WTC11 (cell line): ENCODE results near the gene GZMM. TPM values are rescaled to one million over a fixed set of nuclear protein-coding genes. Genes with fewer than 3 reads are reported as not detected.
A peak's percentile ranks its signal among the peaks of the same experiment; 100 is the strongest.

ENCODE experiments used
- ATAC-seq: fragments of 200-7000 bp; cut with Tn5 transposase; 2 replicates; pipeline ENCODE4 v1.10.0; 2021; ENCODE audit warnings: mild to moderate bottlenecking, moderate library complexity
- CTCF ChIA-PET: fragments of 300-600 bp; sonication (Branson Sonifier 250); formaldehyde crosslinking; loops from one replicate; lab custom pipeline; 2021; ENCODE audit warnings: antibody characterized with exemption; lab: Charles Lee
- POLR2A ChIA-PET: fragments of 350-600 bp; sonication (Branson Sonifier 250); formaldehyde crosslinking; loops from one replicate; lab custom pipeline; 2021; ENCODE audit warnings: antibody characterized with exemption; lab: Charles Lee
- DNase-seq: peaks from one replicate; pipeline ENCODE4 v3.0.0; 2021; ENCODE audit warnings: low spot score
- H3K27ac Mint-ChIP-seq: 2 replicates; pipeline ENCODE4 v1.8.0; 2021; ENCODE audit warnings: mixed read lengths
- H3K27me3 Mint-ChIP-seq: 2 replicates; pipeline ENCODE4 v1.8.0; 2021; ENCODE audit warnings: low read depth, mild to moderate bottlenecking, moderate library complexity, mixed read lengths
- H3K36me3 Mint-ChIP-seq: 2 replicates; pipeline ENCODE4 v1.8.0; 2021; ENCODE audit warnings: mixed read lengths
- H3K4me1 Mint-ChIP-seq: 2 replicates; pipeline ENCODE4 v1.8.0; 2022; ENCODE audit warnings: mixed read lengths
- H3K4me3 Mint-ChIP-seq: 2 replicates; pipeline ENCODE4 v1.8.0; 2021; ENCODE audit warnings: mild to moderate bottlenecking, moderate library complexity, mixed read lengths
- H3K9me3 Mint-ChIP-seq: 2 replicates; pipeline ENCODE4 v1.8.0; 2021; ENCODE audit warnings: mixed read lengths
- ATF3 ChIP-seq: sonication (generic); formaldehyde crosslinking; conservative IDR thresholded peaks from 2 replicates; pipeline ENCODE4 v1.8.1; 2022; ENCODE audit warnings: mild to moderate bottlenecking, missing genetic modification reagents
- CREM ChIP-seq: sonication (generic); formaldehyde crosslinking; IDR thresholded peaks from 2 replicates; pipeline ENCODE4 v1.8.1; 2022; ENCODE audit warnings: mild to moderate bottlenecking, missing genetic modification reagents, moderate library complexity
- E2F1 ChIP-seq: sonication (generic); formaldehyde crosslinking; IDR thresholded peaks from 2 replicates; pipeline ENCODE4 v1.8.0; 2022; ENCODE audit warnings: mild to moderate bottlenecking, missing genetic modification reagents
- E2F4 ChIP-seq: sonication (generic); formaldehyde crosslinking; IDR thresholded peaks from 2 replicates; pipeline ENCODE4 v1.8.1; 2022; ENCODE audit warnings: low read depth, mild to moderate bottlenecking, moderate library complexity, missing genetic modification reagents, borderline replicate concordance
- E2F5 ChIP-seq: sonication (generic); formaldehyde crosslinking; IDR thresholded peaks from 2 replicates; pipeline ENCODE4 v1.8.1; 2022; ENCODE audit warnings: mild to moderate bottlenecking, moderate library complexity, missing genetic modification reagents
- FOXK1 ChIP-seq: sonication (generic); formaldehyde crosslinking; IDR thresholded peaks from 2 replicates; pipeline ENCODE4 v1.8.0; 2022; ENCODE audit warnings: mild to moderate bottlenecking, moderate library complexity, missing genetic modification reagents
- IRF2 ChIP-seq: sonication (generic); formaldehyde crosslinking; IDR thresholded peaks from 2 replicates; pipeline ENCODE4 v1.8.0; 2022; ENCODE audit warnings: low read depth, missing genetic modification reagents, borderline replicate concordance
- MAX ChIP-seq: sonication (generic); formaldehyde crosslinking; IDR thresholded peaks from 2 replicates; pipeline ENCODE4 v1.8.0; 2022; ENCODE audit warnings: mild to moderate bottlenecking, missing genetic modification reagents
- NFATC4 ChIP-seq: fragments of 250-450 bp; sonication (Bioruptor Pico); IDR thresholded peaks from 2 replicates; pipeline ENCODE4 v1.9.0; 2021; ENCODE audit warnings: mild to moderate bottlenecking
- RELA ChIP-seq: sonication (generic); formaldehyde crosslinking; IDR thresholded peaks from 2 replicates; pipeline ENCODE4 v1.8.1; 2022; ENCODE audit warnings: missing genetic modification reagents, mild to moderate bottlenecking, borderline replicate concordance
- SMAD3 ChIP-seq: sonication (generic); formaldehyde crosslinking; IDR thresholded peaks from 2 replicates; pipeline ENCODE4 v1.8.0; 2022; ENCODE audit warnings: missing genetic modification reagents, mild to moderate bottlenecking, borderline replicate concordance
- SMAD4 ChIP-seq: sonication (generic); formaldehyde crosslinking; IDR thresholded peaks from 2 replicates; pipeline ENCODE4 v1.8.0; 2022; ENCODE audit warnings: mild to moderate bottlenecking, missing genetic modification reagents
- SOX15 ChIP-seq: fragments of 250-450 bp; sonication (Bioruptor Pico); IDR thresholded peaks from 2 replicates; pipeline ENCODE4 v1.9.0; 2021; ENCODE audit warnings: mild to moderate bottlenecking
- SP1 ChIP-seq: sonication (generic); formaldehyde crosslinking; conservative IDR thresholded peaks from 2 replicates; pipeline ENCODE4 v1.8.1; 2022; ENCODE audit warnings: missing genetic modification reagents
- ZNF121 ChIP-seq: sonication (generic); formaldehyde crosslinking; IDR thresholded peaks from 2 replicates; pipeline ENCODE4 v1.8.0; 2023; ENCODE audit warnings: missing genetic modification reagents
- ZNF317 ChIP-seq: sonication (generic); formaldehyde crosslinking; IDR thresholded peaks from 2 replicates; pipeline ENCODE4 v1.8.1; 2023; ENCODE audit warnings: low read depth, mild to moderate bottlenecking, moderate library complexity, missing genetic modification reagents, borderline replicate concordance
- total RNA-seq: library from RNA; stranded (reverse); gene quantifications from 3 replicates; pipeline ENCODE4 v1.2.3, GENCODE V29; 2021

The GZMM gene
- total RNA-seq, 1 experiment from 2014 or later = 0.68 TPM

GRCh38 chr19:570937-571565 lies 27.2 kb downstream of the GZMM start:
- ChIA-PET POLR2A (interaction anchor here (1.9 kb wide), 1 partner anchor 10 kb away, joined by 6 read pairs; no protein-coding TSS in a partner anchor), CTCF (no interaction called here)
- DNase-seq (peak; percentile 52), ATAC-seq (peak; percentile 8)
- H3K27me3 Mint-ChIP-seq = peaks cover 27% of the 10 kb centered on the region
- peaks cover 14% of the 10 kb centered on the region for H3K36me3 Mint-ChIP-seq
- H3K4me1 Mint-ChIP-seq = peaks cover 29% of the 10 kb centered on the region
- peak overlapping the region; percentile 98 for H3K27ac Mint-ChIP-seq
- TF ChIP-seq E2F5 (0 out of 2 replicates have a peak, but pooled peaks have one; percentile 21), MAX (CRISPR knock-in tag) (peak; percentile 36; the same call in 1 of the 2 replicates), SOX15 (CRISPR knock-in tag) (no peak), SP1 (CRISPR knock-in tag) (0 out of 2 replicates have a peak, but pooled peaks have one; percentile 9), E2F4 (CRISPR knock-in tag) (0 out of 2 replicates have a peak, but pooled peaks have one; percentile 69), IRF2 (CRISPR knock-in tag) (no peak), NFATC4 (CRISPR knock-in tag) (no peak), FOXK1 (no peak), SMAD3 (CRISPR knock-in tag) (0 out of 2 replicates have a peak, but pooled peaks have one; percentile 18), ZNF317 (CRISPR knock-in tag) (no peak), ZNF121 (0 out of 2 replicates have a peak, but pooled peaks have one; percentile 5)
- H3K9me3 Mint-ChIP-seq = no peaks in the 10 kb centered on the region
- H3K4me3 Mint-ChIP-seq = peak overlapping the region; percentile 94

- peak overlapping the region; percentile 94 for H3K4me3 Mint-ChIP-seq
- no peak for DNase-seq
- ChIA-PET CTCF (interaction anchor here (0.6 to 1.7 kb wide), 2 partner anchors 12 to 61 kb away, joined by 3 to 4 read pairs; no protein-coding TSS in a partner anchor), POLR2A (interaction anchor here (1.5 to 1.9 kb wide), 2 partner anchors 10 to 61 kb away, joined by 4 to 6 read pairs; no protein-coding TSS in a partner anchor)
- H3K4me1 Mint-ChIP-seq = peaks cover 29% of the 10 kb centered on the region
- no peak for TF ChIP-seq SMAD4
- TF ChIP-seq ATF3 (CRISPR knock-in tag) = no peak
- TF ChIP-seq E2F4 (CRISPR knock-in tag) = no peak
- TF ChIP-seq RELA (CRISPR knock-in tag) = no peak
- TF ChIP-seq SOX15 (CRISPR knock-in tag) = no peak
- no peak for TF ChIP-seq E2F1
- no peak for TF ChIP-seq CREM (CRISPR knock-in tag)
- no peak for TF ChIP-seq SP1 (CRISPR knock-in tag)
- ATAC-seq = no peak
- peaks cover 11% of the 10 kb centered on the region for H3K36me3 Mint-ChIP-seq
- H3K9me3 Mint-ChIP-seq = no peaks in the 10 kb centered on the region
- peaks cover 24% of the 10 kb centered on the region for H3K27me3 Mint-ChIP-seq
- peak overlapping the region; percentile 98 for H3K27ac Mint-ChIP-seq
Measured at GRCh38 chr19:571566-571974, 27.7 kb downstream of the GZMM start.
